ENCODE measurements around the gene ACOX3.

- TF ChIP-seq, protein P1, sequence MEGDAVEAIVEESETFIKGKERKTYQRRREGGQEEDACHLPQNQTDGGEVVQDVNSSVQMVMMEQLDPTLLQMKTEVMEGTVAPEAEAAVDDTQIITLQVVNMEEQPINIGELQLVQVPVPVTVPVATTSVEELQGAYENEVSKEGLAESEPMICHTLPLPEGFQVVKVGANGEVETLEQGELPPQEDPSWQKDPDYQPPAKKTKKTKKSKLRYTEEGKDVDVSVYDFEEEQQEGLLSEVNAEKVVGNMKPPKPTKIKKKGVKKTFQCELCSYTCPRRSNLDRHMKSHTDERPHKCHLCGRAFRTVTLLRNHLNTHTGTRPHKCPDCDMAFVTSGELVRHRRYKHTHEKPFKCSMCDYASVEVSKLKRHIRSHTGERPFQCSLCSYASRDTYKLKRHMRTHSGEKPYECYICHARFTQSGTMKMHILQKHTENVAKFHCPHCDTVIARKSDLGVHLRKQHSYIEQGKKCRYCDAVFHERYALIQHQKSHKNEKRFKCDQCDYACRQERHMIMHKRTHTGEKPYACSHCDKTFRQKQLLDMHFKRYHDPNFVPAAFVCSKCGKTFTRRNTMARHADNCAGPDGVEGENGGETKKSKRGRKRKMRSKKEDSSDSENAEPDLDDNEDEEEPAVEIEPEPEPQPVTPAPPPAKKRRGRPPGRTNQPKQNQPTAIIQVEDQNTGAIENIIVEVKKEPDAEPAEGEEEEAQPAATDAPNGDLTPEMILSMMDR (IDR thresholded peaks at IDR 0.05), result no peak
- TF ChIP-seq POLR2AphosphoS5 (IDR thresholded peaks at IDR 0.05) (no peak), EP300 (IDR thresholded peaks at IDR 0.05) (no peak), POLR2A (IDR thresholded peaks at IDR 0.05) (no peak)
Observed at GRCh38 chr4:8441499-8442091, 1.1 kb upstream of the ACOX3 start.
